GM21526 (cell line): ENCODE measurements around the gene LCN6.

Source experiments
- ATAC-seq: cut with Tn5 transposase; IDR thresholded peaks from one replicate; pipeline ENCODE4 v1.9.1; 2021; ENCODE audit warnings: moderate library complexity; ENCODE audit not compliant: unreplicated experiment, low FRiP score

The LCN6 gene

DNA sequence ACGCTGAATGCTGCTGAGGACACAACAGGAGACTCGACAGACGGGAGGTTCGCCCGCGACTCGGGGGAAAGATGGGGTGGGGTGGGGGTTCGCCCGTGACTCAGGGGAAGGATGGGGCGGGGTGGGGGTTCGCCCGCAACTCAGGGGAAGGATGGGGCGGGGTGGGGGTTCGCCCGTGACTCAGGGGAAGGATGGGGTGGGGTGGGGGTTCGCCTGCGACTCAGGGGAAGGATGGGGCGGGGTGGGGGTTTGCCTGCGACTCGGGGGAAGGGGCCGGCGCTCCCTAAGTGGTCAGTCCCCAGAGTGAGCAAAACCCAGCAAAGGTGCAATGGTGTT is 2.2 kb downstream of the LCN6 start:
- no peak for ATAC-seq

DNA sequence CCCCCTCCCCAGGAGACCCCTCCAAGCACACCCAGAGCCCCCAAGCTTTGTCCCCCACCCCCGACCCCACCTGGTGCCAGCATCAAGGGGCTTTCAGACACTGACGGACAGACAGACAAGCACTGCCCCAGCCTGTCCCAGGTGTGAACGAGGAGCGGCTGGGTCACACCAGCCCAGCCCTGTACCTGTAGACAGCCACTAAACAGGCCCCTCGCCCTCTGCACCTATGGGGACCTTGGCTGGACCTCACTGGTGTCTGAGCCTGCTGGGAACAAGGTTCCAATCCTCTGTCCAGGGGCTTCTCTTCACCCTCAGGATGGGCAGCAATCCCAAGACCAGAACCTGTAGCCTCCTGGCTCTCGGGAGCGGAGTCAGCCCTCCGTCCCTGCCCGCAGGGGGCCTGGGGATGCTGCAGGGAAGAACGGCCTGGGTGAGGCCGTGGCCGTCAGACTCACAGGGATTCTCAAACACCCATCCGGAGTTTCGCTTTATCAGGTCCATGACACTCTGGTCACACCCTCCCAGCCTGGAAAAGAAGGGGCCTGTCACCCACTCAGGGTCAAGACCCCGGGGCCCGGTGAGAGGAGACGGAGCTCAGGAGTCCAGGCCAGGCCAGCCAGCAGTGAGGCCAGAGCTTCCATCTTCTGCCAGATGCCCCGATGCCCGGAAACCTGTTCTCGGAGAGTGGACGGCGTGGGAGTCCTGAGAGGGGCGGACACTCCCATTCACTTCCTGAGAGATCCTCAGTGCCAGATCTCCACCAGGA is 2.8 kb downstream of the LCN6 start:
- ATAC-seq, result no peak

DNA sequence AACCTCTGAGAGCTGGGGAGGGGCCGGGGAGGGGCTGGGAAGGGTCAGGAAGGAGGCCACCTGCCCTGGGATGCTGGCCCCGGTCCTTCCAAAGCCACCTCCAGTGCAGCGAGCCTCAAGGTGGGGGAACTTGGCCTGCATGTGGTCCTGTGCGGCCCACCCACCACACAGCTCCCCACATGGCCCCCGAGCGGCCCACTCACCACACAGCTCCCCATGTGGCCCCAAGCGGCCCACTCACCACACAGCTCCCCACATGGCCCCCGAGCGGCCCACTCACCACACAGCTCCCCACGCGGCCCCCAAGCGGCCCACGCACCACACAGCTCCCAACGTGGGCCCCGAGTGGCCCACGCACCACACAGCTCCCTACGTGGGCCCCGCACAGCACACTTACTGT is 3.6 kb downstream of the LCN6 start:
- ATAC-seq, result no peak

DNA sequence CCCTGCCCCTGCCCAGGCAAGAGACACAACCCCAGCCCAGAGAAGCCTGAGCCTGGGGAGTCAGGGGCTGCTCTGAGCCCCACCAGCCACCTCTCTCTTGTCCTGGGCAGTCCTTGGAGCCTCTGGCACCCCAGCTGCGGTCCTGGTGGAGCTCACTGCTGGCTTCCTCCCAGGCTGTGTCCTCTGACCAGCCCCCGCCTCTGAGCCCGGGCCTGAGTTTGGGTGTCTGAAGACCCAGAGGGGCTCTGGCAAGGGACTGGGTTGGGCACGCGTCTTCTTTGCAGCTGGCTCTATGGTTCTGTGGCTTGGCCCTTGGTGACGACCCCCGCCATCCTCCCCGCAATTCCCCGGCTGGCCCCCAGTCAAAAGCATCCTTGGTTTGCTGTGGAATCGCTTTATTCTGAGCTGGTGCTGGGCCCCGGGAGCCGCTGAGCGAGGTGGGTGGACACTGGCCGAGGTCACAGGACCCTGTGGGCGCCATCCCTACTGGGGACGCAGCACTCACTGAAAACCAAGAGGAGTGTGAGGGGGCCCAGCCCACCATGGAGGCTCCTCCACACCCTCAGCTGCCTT is 4.6 kb downstream of the LCN6 start:
- no peak for ATAC-seq

DNA sequence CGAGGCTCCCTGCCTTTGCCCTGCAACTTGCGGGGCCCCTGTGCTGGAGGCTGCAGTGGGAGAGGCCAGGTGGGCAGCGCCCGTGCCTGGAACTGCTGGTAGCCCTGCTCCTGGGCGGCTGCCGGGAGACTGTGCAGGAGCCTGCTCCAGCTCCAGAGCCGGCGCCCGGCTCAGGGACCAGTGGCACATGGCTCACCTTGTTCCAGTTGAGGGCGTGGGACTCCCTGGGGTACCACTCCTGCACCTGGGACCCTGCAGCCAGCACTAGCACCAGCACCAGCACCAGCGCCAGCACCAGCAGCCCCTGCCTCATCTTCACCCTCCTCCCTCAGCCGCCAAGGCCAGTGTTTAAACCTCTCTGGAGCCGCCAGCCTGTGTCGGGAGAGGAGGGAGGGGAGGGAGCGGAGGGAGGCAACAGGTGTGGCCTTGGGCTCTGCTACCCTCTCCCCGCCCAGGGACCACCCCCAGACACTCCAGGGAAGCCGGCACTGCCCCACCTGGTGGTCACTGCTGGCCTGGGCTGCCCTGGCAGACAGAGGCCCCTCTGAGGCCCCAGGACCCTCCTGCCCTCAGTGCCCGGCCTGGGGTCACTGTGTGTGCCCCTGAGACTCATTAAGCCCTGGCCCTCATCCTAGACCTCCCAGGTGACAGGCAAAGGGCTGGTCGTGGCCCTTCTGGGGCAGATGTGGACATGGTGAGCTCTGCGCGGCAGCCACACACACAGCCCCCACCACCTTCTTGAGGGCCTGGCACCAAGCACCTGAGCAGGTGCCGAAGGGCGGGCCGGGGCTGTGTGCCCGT is 5.5 kb downstream of the LCN6 start, which contains the start of gene LCN10:
Gene LCN10, minus strand, starts transcription at position 350 of the 801 bp plus-strand sequence. Its CDS starts 37 bp downstream, at position 313.
- ATAC-seq, result no peak

DNA sequence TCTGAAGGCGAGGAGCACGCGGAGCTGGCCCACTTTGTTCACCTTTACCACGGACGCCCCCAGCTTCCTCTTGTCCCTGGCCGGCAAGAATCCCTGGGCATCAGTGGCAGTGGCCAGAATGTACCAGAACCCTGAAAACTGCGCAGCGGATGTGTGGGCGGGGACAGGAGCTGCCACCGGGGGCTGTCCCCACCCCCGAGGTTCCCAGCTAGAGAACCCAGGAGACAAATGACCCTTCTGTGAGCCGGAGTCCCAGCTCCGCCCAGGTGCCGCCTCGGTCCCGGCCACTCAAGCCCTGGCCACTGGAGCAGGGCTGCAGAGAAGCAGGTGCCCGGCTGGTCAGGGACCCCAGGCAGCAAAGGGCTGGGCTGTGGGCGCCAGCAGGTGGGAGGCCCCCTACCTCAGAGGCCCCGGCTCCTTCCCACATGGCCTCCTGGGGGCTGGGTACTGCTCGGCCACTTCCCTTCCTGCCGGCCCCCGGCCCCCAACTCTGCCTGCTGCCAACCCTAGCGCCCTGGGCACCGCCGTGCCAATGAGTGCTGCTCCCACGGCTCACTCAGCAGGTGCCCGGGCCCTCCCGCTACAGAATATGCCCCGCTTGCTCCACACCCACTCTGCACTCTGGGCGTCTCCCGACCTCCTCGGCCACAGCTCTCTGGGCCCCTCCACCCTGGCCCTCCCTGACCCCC is 6.3 kb downstream of the LCN6 start:
- no peak for ATAC-seq

DNA sequence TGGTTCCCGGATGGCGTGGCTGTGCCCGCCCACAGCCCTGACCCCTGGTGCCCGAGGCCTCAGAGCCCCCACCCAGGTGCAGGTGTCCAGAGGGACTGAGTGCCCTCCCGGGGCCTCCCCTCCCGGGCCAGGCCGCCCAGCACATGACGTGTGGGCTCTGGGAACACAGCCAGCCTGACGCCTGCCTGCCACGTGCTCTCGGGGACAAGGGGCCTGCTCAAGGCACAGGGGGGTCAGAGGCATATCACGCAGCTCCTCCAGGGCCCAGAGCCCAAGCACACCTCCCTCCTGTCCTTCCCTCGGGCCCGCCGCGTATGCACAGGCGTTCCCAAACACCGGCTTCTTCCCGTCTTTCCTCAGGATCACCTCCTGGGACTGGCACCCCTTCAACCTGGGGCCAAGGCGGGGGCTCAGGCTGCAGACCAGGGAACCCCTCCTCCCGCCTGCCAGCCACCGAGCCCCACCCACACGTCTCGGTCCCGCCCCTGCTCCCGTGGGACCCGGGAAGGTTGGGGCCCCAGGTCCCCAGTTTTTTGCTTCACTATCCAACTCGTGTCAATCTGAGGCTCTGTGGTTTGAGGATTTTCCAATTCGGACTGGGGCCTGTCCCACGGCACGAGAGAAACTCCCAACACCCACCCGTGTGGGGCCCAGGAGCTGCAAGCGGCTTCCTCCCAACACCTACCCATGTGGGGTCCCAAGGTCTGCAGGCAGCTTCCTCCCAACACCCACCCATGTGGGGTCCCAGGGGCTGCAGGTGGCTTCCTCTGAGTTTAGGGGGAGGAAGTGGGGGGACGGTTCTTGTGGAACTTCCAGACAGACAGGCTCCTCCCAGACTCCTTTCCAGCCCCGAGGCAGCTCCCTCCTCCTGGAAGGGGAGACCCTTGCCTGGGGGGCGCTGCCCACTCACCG is 7.1 kb downstream of the LCN6 start:
- ATAC-seq, result no peak

DNA sequence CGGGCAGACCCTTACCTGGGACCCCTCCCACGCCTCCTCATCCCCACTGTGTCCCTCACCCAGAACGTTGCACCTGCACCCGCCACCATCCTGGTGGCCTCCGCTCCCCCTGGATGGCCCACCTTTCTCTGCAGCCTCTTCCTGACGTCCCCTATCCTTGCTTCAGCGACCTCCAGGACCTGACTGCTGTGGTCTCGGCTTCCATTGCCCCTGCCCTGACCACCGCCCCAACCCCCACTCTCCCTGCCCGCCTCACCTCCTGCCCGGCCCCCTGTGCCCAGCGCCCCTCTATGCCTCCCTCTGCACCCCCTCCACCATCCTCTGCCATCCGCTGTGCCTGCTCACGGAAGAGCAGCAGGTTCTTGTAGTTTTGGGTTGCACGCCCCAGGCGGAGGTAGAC is 7.8 kb downstream of the LCN6 start:
- no peak for ATAC-seq

DNA sequence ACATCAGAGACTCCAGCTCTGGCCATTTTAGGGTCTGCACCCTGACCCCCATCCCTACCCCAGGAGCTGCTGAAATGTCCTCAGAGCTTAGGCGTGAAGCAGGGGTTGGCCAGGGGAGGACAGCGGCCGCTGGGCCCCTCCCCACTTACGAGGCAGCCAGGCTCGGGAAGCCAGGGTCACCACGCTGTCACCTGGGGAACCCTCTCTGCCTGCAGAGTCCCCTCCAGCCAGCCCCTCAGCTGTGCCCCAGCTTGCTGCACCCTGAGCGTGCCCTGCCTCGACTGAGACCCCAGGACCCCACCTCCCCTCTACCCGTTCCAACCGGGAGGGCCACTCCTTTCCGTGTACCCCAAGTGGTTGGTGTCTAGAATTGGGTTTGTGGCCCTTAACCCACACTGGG is 8.3 kb downstream of the LCN6 start:
- ATAC-seq, result no peak

DNA sequence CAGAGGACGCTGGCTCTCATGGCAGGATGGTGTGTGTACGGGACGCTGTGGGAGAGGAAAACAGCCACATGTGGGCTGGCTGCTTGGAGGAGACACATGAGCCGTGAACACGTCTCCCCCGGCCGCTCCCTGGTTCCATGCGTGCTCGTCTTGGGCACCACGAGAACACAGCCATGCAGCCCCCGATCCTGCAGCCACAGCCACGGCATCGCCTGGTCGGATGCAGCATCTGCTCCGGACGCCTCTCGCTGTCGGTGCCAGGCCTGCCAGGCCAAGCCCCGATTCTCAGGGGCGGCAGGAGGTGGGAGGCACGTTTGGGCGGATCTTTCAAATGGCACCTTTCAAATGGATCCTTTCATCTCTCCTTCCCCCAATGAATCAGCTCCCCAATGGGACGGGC is 8.8 kb downstream of the LCN6 start:
- no peak for ATAC-seq

DNA sequence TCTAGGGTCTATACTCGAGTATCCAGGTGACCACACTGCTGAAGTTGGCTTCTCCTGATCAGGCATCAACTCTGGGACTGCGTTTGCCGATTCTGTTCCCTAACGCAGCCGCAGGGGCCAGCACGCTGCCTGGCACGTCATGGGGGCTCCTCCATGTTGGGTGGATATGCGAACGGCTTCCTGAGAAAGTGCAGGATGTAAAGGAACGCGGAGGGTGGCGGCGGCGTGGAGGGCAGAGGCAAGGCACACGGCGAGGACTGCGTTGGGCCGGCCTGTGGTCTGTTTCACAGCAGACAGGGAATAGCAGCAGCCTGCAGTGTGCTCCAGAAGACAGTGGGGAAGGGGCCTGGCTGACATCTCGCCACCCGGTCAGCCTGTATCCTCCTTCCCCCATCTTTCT is 9.4 kb downstream of the LCN6 start:
- no peak for ATAC-seq

DNA sequence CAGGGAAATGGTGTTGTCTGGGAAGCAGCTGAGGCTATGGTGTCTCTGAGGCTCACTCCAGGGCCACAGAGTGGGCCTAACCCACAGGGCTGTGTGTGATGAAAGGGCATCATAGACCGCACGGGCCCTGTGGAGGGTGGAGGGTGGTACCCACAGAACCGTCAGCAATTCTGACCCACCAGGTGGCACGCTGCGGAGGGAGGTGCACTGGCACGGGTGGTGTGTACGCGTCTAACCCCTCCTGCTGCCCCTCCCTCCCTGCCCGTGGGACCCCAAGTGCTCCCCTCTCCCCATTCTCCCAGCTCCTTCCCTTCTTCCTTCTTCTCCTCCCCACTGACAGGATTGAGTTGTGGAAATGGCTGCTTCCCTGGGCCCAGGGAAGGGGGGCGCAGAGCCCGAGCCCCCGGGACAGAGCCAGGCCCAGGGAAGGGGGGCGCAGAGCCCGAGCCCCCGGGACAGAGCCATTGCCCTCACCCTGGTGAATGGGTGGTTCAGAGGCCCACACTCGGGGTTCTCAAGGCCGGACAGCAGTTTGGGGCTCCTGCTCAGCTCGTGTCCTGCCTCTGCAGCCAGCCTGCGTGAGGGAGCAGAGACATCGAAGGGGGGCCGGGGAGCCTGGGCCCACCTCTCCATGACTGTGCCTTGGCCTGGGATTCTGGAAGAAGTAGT is 12.4 kb downstream of the LCN6 start:
- ATAC-seq, result no peak

DNA sequence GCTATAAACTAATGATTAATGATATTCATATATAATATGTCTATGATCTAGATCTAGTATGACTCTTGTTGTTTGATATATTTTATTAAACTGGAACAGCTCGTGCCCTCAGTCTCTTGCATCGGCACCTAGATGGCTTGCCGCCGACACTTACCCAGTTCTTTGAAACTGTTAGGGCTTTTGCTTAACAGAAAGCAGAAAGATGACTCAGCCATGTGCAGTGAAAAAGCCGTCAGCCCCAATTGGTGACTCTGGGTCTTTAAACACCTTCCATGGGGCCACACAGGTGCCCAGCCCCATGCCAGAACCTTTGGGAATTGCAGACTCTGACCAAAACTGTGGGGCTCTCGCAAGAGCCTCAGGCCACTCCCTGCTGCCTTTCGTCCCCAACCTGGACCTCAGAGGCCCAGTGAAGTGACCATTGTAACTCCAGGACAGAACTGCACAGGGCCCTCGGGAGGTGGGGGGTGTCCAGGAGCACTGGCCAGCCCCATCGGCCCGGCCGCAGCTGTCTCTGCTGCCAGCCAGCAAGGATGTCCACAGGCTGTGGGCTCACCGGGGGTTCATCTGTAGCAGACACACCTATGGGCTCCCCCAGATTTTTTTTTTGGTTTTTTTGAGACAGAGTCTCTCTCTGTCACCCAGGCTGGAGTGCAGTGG is 13.4 kb downstream of the LCN6 start:
- ATAC-seq, result no peak

DNA sequence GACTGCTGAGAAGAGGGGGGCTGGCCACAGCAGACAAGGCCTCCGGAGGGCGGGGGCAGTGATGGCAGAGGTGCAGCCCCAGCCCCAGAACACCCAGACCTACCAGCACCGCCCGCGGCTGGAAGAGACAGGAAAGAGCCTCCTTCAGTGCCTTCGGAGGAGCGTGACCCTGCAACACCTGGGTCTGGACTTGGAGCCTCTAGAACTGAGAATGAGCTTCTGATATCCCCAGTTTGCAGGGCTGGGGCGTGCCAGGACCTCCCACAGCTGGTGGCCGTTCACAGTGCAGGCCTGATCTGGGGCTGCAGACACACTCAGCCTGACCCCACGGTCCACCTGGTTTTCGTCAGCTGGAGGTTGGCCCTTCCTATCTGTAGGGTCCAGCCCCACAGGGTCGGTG is 14.7 kb downstream of the LCN6 start:
- no peak for ATAC-seq

DNA sequence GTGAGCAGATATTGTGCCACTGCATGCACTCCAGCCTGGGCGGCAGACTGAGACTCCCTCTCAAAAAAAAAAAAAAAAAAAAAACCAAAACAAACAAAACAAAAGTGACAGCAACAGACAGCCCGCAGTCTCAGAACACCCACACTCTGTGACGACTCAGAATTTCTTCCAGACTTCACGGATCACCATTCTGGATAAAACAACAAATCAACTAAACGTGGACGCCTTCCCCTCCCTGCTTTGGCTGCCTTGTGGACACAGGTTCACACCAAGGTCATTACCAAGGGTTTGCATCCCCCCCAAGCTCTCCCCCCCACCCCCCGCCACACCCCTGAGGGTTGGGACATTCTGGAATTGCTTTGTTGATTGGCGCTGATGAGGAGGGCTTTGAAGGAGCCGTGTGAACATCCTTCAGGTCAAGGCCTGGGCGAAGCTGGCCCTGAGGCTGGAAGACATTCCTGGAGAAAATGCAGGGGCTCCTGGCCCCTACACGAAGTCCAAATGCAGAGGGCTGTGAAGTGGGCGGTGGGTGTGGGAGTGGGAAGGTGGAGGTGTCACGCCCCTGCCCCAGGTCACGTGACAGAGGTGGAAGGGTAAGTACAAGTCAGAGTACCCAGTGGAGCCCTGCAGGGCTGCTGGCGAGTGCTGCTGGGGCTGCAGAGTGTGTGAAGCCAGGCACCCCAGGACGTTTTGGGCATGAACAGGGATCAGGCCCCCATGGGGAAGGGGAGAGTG is 15.7 kb downstream of the LCN6 start:
- ATAC-seq, result no peak

DNA sequence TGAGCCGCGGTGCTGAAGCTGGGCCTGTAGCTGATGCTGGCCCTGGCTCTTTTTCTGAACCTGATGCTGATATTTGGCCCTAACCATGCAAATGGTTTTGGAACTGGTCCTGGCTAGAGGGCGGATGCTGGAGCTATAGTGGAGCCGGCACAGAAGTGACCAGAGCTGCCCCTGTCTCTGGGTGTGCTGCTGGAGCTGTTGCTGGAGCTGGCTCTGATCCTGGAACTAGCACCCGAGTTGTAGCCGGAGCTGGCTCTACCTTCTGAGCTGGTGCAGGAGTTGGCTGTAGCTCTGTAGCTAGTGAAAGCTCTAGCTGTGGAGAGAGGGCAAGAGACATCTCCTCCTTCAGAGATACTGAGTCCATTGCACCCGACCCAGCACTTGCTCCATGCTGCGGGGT is 18.4 kb downstream of the LCN6 start:
- no peak for ATAC-seq

DNA sequence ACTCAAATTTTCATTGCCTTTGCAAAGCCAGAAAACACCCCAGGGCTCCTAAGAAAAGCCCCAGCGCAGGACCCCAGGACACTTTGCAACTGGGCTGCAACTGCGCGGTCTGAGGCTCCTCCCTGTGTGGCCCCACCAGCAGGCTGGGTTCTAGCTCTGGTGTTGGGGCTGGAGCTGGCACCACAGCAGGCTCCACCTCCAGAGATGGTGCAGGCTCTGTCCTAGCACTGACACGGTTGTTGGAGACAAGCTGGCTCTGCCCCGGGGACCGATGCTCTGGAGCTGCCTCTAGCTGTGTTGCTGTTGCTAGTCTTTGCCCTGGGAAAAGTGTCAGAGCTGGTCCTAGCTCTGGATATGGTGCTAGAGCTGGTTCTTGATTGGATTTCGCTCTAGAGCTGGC is 19.2 kb downstream of the LCN6 start:
- ATAC-seq, result no peak

DNA sequence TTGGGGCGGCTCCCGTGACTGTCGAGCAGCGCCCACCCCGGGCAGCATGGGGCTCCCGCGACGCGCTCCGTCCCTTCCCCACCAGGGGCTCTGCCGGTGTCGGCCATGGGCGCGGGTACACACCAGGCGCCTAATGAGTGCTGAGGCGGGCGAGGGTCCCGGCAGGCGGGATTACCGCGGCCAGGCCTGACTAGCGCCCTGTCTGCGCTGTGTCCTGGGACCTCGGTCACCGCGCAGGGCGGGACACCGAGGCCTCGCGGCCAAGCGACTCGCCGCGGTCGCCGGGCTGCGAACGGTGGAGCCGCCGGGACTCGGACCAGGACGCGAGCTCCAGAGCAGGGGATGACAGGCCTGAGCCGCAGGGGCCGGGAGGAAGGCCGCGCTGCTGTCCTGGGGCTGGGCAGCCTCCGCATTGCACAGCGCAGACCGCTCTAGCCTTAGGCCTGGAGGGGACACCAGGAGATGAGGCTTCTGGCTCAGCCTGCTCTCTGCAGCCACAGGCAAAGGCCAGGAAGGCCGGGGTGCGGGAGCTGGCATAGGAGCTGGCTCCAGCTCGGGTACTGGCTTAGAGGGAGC is 19.7 kb downstream of the LCN6 start:
- ATAC-seq, result peak; percentile 12
